Measurements from ENCODE around the gene ADORA1.

ADORA1 gene

GRCh38 chr1:203143641-203144040, 16.1 kb downstream of the ADORA1 start:
- DNase-seq, result no peak

- no peak for DNase-seq
These were observed 17.1 kb downstream of the ADORA1 start for GRCh38 chr1:203144661-203145060.

GRCh38 chr1:203145321-203146041, 18.0 kb downstream of the ADORA1 start:
- DNase-seq, result peak; percentile 43

- no peak for DNase-seq
These were observed 18.5 kb downstream of the ADORA1 start for GRCh38 chr1:203146042-203146369.

- DNase-seq, result no peak
These were observed 19.0 kb downstream of the ADORA1 start for GRCh38 chr1:203146537-203146936.

GRCh38 chr1:203147376-203147775, 19.9 kb downstream of the ADORA1 start:
- DNase-seq, result no peak

- peak; percentile 35 for DNase-seq
These were observed 20.6 kb downstream of the ADORA1 start for GRCh38 chr1:203148127-203148526.

GRCh38 chr1:203148579-203148978, 21.1 kb downstream of the ADORA1 start:
- DNase-seq, result no peak

GRCh38 chr1:203149188-203149840, 21.8 kb downstream of the ADORA1 start:
- DNase-seq, result no peak

- no peak for DNase-seq
These were observed 23.2 kb downstream of the ADORA1 start for GRCh38 chr1:203150511-203151297.

GRCh38 chr1:203151362-203152157, 24.0 kb downstream of the ADORA1 start:
- DNase-seq, result no peak

GRCh38 chr1:203152158-203153034, 24.9 kb downstream of the ADORA1 start:
- DNase-seq, result peak; percentile 29

- peak; percentile 70 for DNase-seq
These were observed 25.8 kb downstream of the ADORA1 start for GRCh38 chr1:203153051-203153988.

GRCh38 chr1:203153989-203154821, 26.7 kb downstream of the ADORA1 start:
- DNase-seq, result no peak

GRCh38 chr1:203156280-203156679, 28.8 kb downstream of the ADORA1 start:
- no peak for DNase-seq

GRCh38 chr1:203158423-203158822, 30.9 kb downstream of the ADORA1 start:
- DNase-seq, result no peak

GRCh38 chr1:203158960-203159665, 31.6 kb downstream of the ADORA1 start:
- no peak for DNase-seq

GRCh38 chr1:203159844-203160243, 32.3 kb downstream of the ADORA1 start:
- DNase-seq, result no peak

GRCh38 chr1:203161175-203161574, 33.6 kb downstream of the ADORA1 start:
- DNase-seq, result no peak
